H9 (cell line): ENCODE measurements around the gene DGKD. TPM values are rescaled to one million over a fixed set of nuclear protein-coding genes. Genes with fewer than 3 reads are reported as not detected.

ENCODE experiments used
- DNase-seq: peaks from one replicate; pipeline ENCODE4 v3.0.0-alpha.2; 2017
- H2AFZ ChIP-seq: one replicate; pipeline ENCODE4 v1.6.1; 2013; ENCODE audit warnings: mild to moderate bottlenecking, low read length, control low read depth, moderate library complexity
- H2AK5ac ChIP-seq: 2 replicates; pipeline ENCODE4 v1.6.1; 2013; ENCODE audit warnings: low read length, control low read depth, mixed read lengths; ENCODE audit not compliant: insufficient read length
- H2BK120ac ChIP-seq: one replicate; pipeline ENCODE4 v1.6.1; 2013; ENCODE audit warnings: low read depth, mild to moderate bottlenecking, low read length, control low read depth, inconsistent platforms; ENCODE audit not compliant: poor library complexity, severe bottlenecking
- H2BK12ac ChIP-seq: 2 replicates; pipeline ENCODE4 v1.6.1; 2013; ENCODE audit warnings: low read length, control low read depth, mixed read lengths, low read depth; ENCODE audit not compliant: insufficient read length
- H2BK15ac ChIP-seq: 2 replicates; pipeline ENCODE4 v1.6.1; 2013; ENCODE audit warnings: low read depth, low read length, control low read depth
- H2BK20ac ChIP-seq: one replicate; pipeline ENCODE4 v1.6.1; 2013; ENCODE audit warnings: low read depth, mild to moderate bottlenecking, low read length, control low read depth, inconsistent platforms; ENCODE audit not compliant: poor library complexity, severe bottlenecking
- H2BK5ac ChIP-seq: 2 replicates; pipeline ENCODE4 v1.6.1; 2013; ENCODE audit warnings: low read length, control low read depth, mixed read lengths; ENCODE audit not compliant: insufficient read length
- H3K14ac ChIP-seq: 2 replicates; pipeline ENCODE4 v1.6.1; 2013; ENCODE audit warnings: low read length, control low read depth; ENCODE audit not compliant: insufficient read depth
- H3K18ac ChIP-seq: 2 replicates; pipeline ENCODE4 v1.6.1; 2013; ENCODE audit warnings: low read depth, mild to moderate bottlenecking, mixed read lengths, low read length, control low read depth; ENCODE audit not compliant: insufficient read length
- H3K23ac ChIP-seq: 2 replicates; pipeline ENCODE4 v1.6.1; 2013; ENCODE audit warnings: low read length, control low read depth, mixed read lengths, low read depth; ENCODE audit not compliant: insufficient read length
- H3K23me2 ChIP-seq: 2 replicates; pipeline ENCODE4 v1.6.1; 2013; ENCODE audit warnings: low read depth, mild to moderate bottlenecking, mixed read lengths, low read length, control low read depth; ENCODE audit not compliant: insufficient read length, poor library complexity, severe bottlenecking
- H3K27ac ChIP-seq: 2 replicates; pipeline ENCODE4 v1.5.1; 2013; ENCODE audit warnings: low read length, control low read depth, mixed read lengths, low read depth; ENCODE audit not compliant: insufficient read length
- H3K27me3 ChIP-seq: 2 replicates; pipeline ENCODE4 v1.6.1; 2013; ENCODE audit warnings: low read length, control low read depth, inconsistent platforms; ENCODE audit not compliant: insufficient read depth
- H3K4ac ChIP-seq: 2 replicates; pipeline ENCODE4 v1.6.1; 2013; ENCODE audit warnings: low read depth, mild to moderate bottlenecking, control low read depth, inconsistent platforms, low read length, moderate library complexity
- H3K4me1 ChIP-seq: 2 replicates; pipeline ENCODE4 v1.6.1; 2013; ENCODE audit warnings: low read length, control low read depth, inconsistent platforms; ENCODE audit not compliant: insufficient read depth
- H3K4me2 ChIP-seq: 2 replicates; pipeline ENCODE4 v1.6.1; 2013; ENCODE audit warnings: low read length, control low read depth, mixed read lengths; ENCODE audit not compliant: insufficient read length, insufficient read depth
- H3K56ac ChIP-seq: 2 replicates; pipeline ENCODE4 v1.6.1; 2013; ENCODE audit warnings: low read depth, mild to moderate bottlenecking, mixed read lengths, low read length, control low read depth; ENCODE audit not compliant: insufficient read length
- H3K79me1 ChIP-seq: 2 replicates; pipeline ENCODE4 v1.6.1; 2013; ENCODE audit warnings: low read depth, mild to moderate bottlenecking, moderate library complexity, low read length, control low read depth, inconsistent platforms; ENCODE audit not compliant: insufficient read depth, poor library complexity, severe bottlenecking
- H3K79me2 ChIP-seq: 2 replicates; pipeline ENCODE4 v1.6.1; 2013; ENCODE audit warnings: low read length, control low read depth, inconsistent platforms; ENCODE audit not compliant: insufficient read depth
- H3K9ac ChIP-seq: 2 replicates; pipeline ENCODE4 v1.6.1; 2013; ENCODE audit warnings: low read length, control low read depth, mixed read lengths; ENCODE audit not compliant: insufficient read length; ENCODE audit errors: extremely low read depth
- H3K9me3 ChIP-seq: one replicate; pipeline ENCODE4 v1.6.1; 2013; ENCODE audit warnings: low read depth, low read length, inconsistent platforms; ENCODE audit not compliant: control insufficient read depth
- H3T11ph ChIP-seq: one replicate; pipeline ENCODE4 v1.6.1; 2013; ENCODE audit warnings: mild to moderate bottlenecking, low read length, control low read depth, inconsistent platforms
- H4K20me1 ChIP-seq: one replicate; pipeline ENCODE4 v1.6.1; 2013; ENCODE audit not compliant: control insufficient read depth, insufficient read length, insufficient read depth
- H4K5ac ChIP-seq: 2 replicates; pipeline ENCODE4 v1.6.1; 2013; ENCODE audit warnings: low read depth, mild to moderate bottlenecking, mixed read lengths, low read length, control low read depth; ENCODE audit not compliant: insufficient read length
- H4K8ac ChIP-seq: replicated peaks from 2 replicates; pipeline ENCODE4 v1.6.1; 2013; ENCODE audit warnings: low read length, control low read depth, mixed read lengths, low read depth; ENCODE audit not compliant: insufficient read length
- H4K91ac ChIP-seq: 2 replicates; pipeline ENCODE4 v1.6.1; 2013; ENCODE audit warnings: low read depth, mild to moderate bottlenecking, moderate library complexity, mixed read lengths, low read length, control low read depth; ENCODE audit not compliant: insufficient read length
- H3K27ac Mint-ChIP-seq, 3 experiments: 2 replicates in 2 of 3; 3 replicates in 1 of 3; pipeline ENCODE4 v1.8.0; 2020 to 2021; ENCODE audit warnings: mixed read lengths in 3 of 3, mild to moderate bottlenecking in 1 of 3, moderate library complexity in 1 of 3
- H3K27me3 Mint-ChIP-seq: 2 replicates; pipeline ENCODE4 v1.8.0; 2021; ENCODE audit warnings: low read depth, mild to moderate bottlenecking, moderate library complexity, mixed read lengths
- H3K36me3 Mint-ChIP-seq, 3 experiments: 2 replicates in 2 of 3; 3 replicates in 1 of 3; pipeline ENCODE4 v1.8.0; 2020 to 2021; ENCODE audit warnings: low read depth in 3 of 3, mixed read lengths in 3 of 3; ENCODE audit not compliant: insufficient read depth in 1 of 3
- H3K4me1 Mint-ChIP-seq, 2 experiments: 2 replicates each; pipeline ENCODE4 v1.8.0; 2020; ENCODE audit warnings: mixed read lengths in 2 of 2
- H3K4me3 Mint-ChIP-seq, 2 experiments: 2 replicates in 1 of 2; 3 replicates in 1 of 2; pipeline ENCODE4 v1.8.0; 2020 to 2021; ENCODE audit warnings: mild to moderate bottlenecking in 2 of 2, mixed read lengths in 2 of 2, moderate library complexity in 1 of 2
- H3K9me3 Mint-ChIP-seq, 2 experiments: 2 replicates in 1 of 2; 3 replicates in 1 of 2; pipeline ENCODE4 v1.8.0; 2020; ENCODE audit warnings: mild to moderate bottlenecking in 2 of 2, mixed read lengths in 2 of 2, moderate library complexity in 1 of 2
- WGBS: extraction: QIAGEN DNeasy Blood & Tissue Kit; methylation state at CpG from one replicate; pipeline ENCODE4 v1.1.7; 2013; ENCODE audit warnings: missing lambda C conversion rate, low lambda C conversion rate, mixed read lengths; ENCODE audit not compliant: insufficient read length; ENCODE audit errors: extremely low coverage; 5-methylcytosine and 5-hydroxymethylcytosine counted together
- total RNA-seq: library from RNA; stranded (reverse); gene quantifications from 2 replicates; pipeline ENCODE4 v1.2.1, GENCODE V29; 2021
- TF ChIP-seq, protein P1 (sequence below): fragments of 200-600 bp; sonication (generic); conservative IDR thresholded peaks from 3 replicates; pipeline ENCODE4 v1.8.0; 2021; ENCODE audit warnings: antibody characterized with exemption, mild to moderate bottlenecking

Gene DGKD
- total RNA-seq, 1 experiment from 2014 or later, result 20.7 TPM

DNA sequence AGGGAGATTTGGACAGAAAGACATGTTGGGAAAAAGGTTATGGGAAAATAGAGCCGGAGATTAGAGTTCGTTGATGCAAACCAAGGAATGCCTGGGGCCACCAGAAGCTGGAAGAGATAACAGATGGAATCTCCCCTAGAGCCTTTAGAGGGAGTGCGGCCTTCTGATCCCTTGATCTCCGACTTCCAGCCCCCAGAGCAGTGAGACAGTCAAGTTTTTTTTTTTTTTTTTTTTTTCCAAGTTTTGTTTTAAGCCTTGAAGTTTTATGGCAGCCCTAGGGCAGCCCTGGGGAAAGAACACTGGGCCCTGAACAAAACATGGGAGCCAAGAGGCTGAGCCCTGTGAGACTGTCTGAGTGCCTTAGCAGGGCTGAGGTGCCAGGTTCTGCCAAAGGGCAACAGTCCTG lies 6.5 kb downstream of the DGKD start:
- no peaks in the 10 kb centered on the region for H3K9me3 Mint-ChIP-seq
- no peak overlapping the region for H2BK120ac ChIP-seq
- H2AFZ ChIP-seq, result no peak overlapping the region
- H3K9me3 ChIP-seq, result no peaks in the 10 kb centered on the region
- no peaks in the 10 kb centered on the region for H3K27me3 ChIP-seq
- H4K5ac ChIP-seq, result no peak overlapping the region
- H3K79me1 ChIP-seq, result no peaks in the 10 kb centered on the region
- peaks cover 1% of the 10 kb centered on the region; the same call in 1 of the 2 replicates for H3K79me2 ChIP-seq
- H3K9ac ChIP-seq, result no peak overlapping the region
- H2BK15ac ChIP-seq, result no peak overlapping the region
- H3K56ac ChIP-seq, result no peak overlapping the region
- H2BK20ac ChIP-seq, result no peak overlapping the region
- H3K4ac ChIP-seq, result no peak overlapping the region
- no peak overlapping the region for H2BK5ac ChIP-seq
- H3K4me3 Mint-ChIP-seq, result no peak overlapping the region
- no peak overlapping the region for H3T11ph ChIP-seq
- no peaks in the 10 kb centered on the region for H4K20me1 ChIP-seq
- H3K27ac Mint-ChIP-seq, result no peak overlapping the region
- no peak overlapping the region for H3K18ac ChIP-seq
- H3K23me2 ChIP-seq, result no peaks in the 10 kb centered on the region
- peaks cover 10% of the 10 kb centered on the region for H3K27me3 Mint-ChIP-seq
- H3K14ac ChIP-seq, result no peak overlapping the region
- H3K4me1 ChIP-seq, result no peaks in the 10 kb centered on the region; the same call in 1 of the 2 replicates
- no peak overlapping the region for H3K27ac ChIP-seq
- no peak overlapping the region for H2BK12ac ChIP-seq
- no CpG with 5 or more reads among the region's 4 CpGs for WGBS
- H3K4me1 Mint-ChIP-seq, result peaks cover 4 to 5% of the 10 kb centered on the region in 2 experiments
- no peak for DNase-seq
- H4K91ac ChIP-seq, result no peak overlapping the region
- H3K36me3 Mint-ChIP-seq, result peaks cover 0 to 2% (median 1%) of the 10 kb centered on the region in 3 experiments; a peak in 4 of 7 replicates
- H3K4me2 ChIP-seq, result no peak overlapping the region
- H3K23ac ChIP-seq, result no peak overlapping the region
- H2AK5ac ChIP-seq, result no peak overlapping the region
- H4K8ac ChIP-seq, result no peak overlapping the region
- TF ChIP-seq, protein P1, sequence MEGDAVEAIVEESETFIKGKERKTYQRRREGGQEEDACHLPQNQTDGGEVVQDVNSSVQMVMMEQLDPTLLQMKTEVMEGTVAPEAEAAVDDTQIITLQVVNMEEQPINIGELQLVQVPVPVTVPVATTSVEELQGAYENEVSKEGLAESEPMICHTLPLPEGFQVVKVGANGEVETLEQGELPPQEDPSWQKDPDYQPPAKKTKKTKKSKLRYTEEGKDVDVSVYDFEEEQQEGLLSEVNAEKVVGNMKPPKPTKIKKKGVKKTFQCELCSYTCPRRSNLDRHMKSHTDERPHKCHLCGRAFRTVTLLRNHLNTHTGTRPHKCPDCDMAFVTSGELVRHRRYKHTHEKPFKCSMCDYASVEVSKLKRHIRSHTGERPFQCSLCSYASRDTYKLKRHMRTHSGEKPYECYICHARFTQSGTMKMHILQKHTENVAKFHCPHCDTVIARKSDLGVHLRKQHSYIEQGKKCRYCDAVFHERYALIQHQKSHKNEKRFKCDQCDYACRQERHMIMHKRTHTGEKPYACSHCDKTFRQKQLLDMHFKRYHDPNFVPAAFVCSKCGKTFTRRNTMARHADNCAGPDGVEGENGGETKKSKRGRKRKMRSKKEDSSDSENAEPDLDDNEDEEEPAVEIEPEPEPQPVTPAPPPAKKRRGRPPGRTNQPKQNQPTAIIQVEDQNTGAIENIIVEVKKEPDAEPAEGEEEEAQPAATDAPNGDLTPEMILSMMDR, result no peak
